OCI-LY1 (cell line): ENCODE data around the gene USP50.

ENCODE experiments used
- H2AFZ ChIP-seq: fragments of 200-600 bp; sonication (generic), shearing (Covaris generic); 2 replicates; pipeline ENCODE4 v1.6.0; 2014; ENCODE audit warnings: antibody characterized with exemption, mild to moderate bottlenecking, low read length
- H3F3A ChIP-seq: fragments of 200-600 bp; sonication (generic), shearing (Covaris generic); 2 replicates; pipeline ENCODE4 v1.6.0; 2014; ENCODE audit warnings: mild to moderate bottlenecking, antibody characterized with exemption, low read length, moderate library complexity; ENCODE audit not compliant: insufficient read depth
- H3K27ac ChIP-seq: fragments of 200-600 bp; sonication (generic); 2 replicates; pipeline ENCODE4 v1.5.1; 2014; ENCODE audit warnings: low read length, mixed run types, mild to moderate bottlenecking, low read depth; ENCODE audit not compliant: poor library complexity, severe bottlenecking
- H3K27me3 ChIP-seq: fragments of 200-600 bp; sonication (generic); 2 replicates; pipeline ENCODE4 v1.6.0; 2014; ENCODE audit warnings: antibody characterized with exemption, mild to moderate bottlenecking, low read length, moderate library complexity; ENCODE audit not compliant: insufficient read depth
- H3K36me3 ChIP-seq: fragments of 200-600 bp; sonication (generic); 2 replicates; pipeline ENCODE4 v1.6.1; 2014; ENCODE audit warnings: mild to moderate bottlenecking, antibody characterized with exemption, low read length, moderate library complexity, mixed read lengths; ENCODE audit not compliant: insufficient read depth
- H3K4me1 ChIP-seq: fragments of 200-600 bp; sonication (generic); 2 replicates; pipeline ENCODE4 v1.5.1; 2014; ENCODE audit warnings: mild to moderate bottlenecking, low read length, moderate library complexity; ENCODE audit not compliant: insufficient read depth, severe bottlenecking
- H3K4me2 ChIP-seq: fragments of 200-600 bp; sonication (generic), shearing (Covaris generic); 2 replicates; pipeline ENCODE4 v1.6.1; 2014; ENCODE audit warnings: low read length
- H3K4me3 ChIP-seq: fragments of 200-600 bp; sonication (generic); 2 replicates; pipeline ENCODE4 v1.5.1; 2014; ENCODE audit warnings: low read length, low read depth, mild to moderate bottlenecking, mixed read lengths; ENCODE audit not compliant: poor library complexity, severe bottlenecking
- H3K79me2 ChIP-seq: fragments of 200-600 bp; shearing (Covaris generic); 2 replicates; pipeline ENCODE4 v1.6.1; 2016; ENCODE audit warnings: mixed run types, low read length, mixed read lengths; ENCODE audit not compliant: insufficient read depth
- H3K9ac ChIP-seq: fragments of 200-600 bp; sonication (generic), shearing (Covaris generic); 2 replicates; pipeline ENCODE4 v1.6.1; 2014; ENCODE audit warnings: mild to moderate bottlenecking, low read length, mixed read lengths
- H3K9me2 ChIP-seq: fragments of 200-600 bp; sonication (generic), shearing (Covaris generic); 2 replicates; pipeline ENCODE4 v1.6.1; 2014; ENCODE audit warnings: low read depth, mild to moderate bottlenecking, low read length, mixed read lengths
- H3K9me3 ChIP-seq: fragments of 200-600 bp; shearing (Covaris generic); 2 replicates; pipeline ENCODE4 v1.6.1; 2014; ENCODE audit warnings: low read length, mixed read lengths
- H4K20me1 ChIP-seq: fragments of 200-600 bp; sonication (generic), shearing (Covaris generic); 2 replicates; pipeline ENCODE4 v1.6.0; 2016; ENCODE audit warnings: mild to moderate bottlenecking, low read length; ENCODE audit not compliant: insufficient read depth
- EZH2 ChIP-seq: fragments of 200-600 bp; sonication (generic), shearing (Covaris generic); IDR thresholded peaks from 2 replicates; pipeline ENCODE4 v1.8.0; 2017; ENCODE audit warnings: borderline replicate concordance, mixed run types, mild to moderate bottlenecking, antibody characterized with exemption, low read length, moderate library complexity, mixed read lengths
- TF ChIP-seq, protein P1 (sequence below): fragments of 200-600 bp; sonication (generic), shearing (Covaris generic); IDR thresholded peaks from 2 replicates; pipeline ENCODE4 v1.5.1; 2017; ENCODE audit warnings: mild to moderate bottlenecking, antibody characterized with exemption, low read length, moderate library complexity, mixed read lengths

Gene USP50

DNA sequence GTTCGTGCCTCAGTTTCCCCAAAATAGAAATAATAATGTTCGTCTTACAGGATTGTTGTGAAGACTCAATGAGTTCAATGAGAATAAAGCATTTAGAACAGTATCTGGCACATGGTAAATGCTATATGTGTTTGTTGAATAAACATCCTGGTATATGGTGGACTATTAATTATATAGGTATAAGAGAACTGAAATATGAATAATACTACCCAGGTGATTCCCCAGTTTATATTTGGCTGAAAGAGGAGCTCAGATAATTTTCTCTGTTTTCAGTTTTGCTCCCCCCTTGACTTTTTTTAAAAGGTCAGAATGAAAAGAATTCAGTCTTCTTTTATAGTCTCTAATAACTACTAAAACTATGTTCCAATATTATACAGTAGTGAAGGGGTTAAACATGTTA is 75.4 kb downstream of the USP50 start:
- H3K36me3 ChIP-seq, result peaks cover 34% of the 10 kb centered on the region
- H3K9ac ChIP-seq, result no peak overlapping the region
- no peaks in the 10 kb centered on the region for H3K9me2 ChIP-seq
- H3K27ac ChIP-seq, result no peak overlapping the region
- no peaks in the 10 kb centered on the region for H3K79me2 ChIP-seq
- H3K4me2 ChIP-seq, result no peak overlapping the region
- no peak overlapping the region for H3K4me3 ChIP-seq
- no peak for TF ChIP-seq EZH2
- TF ChIP-seq, protein P1, sequence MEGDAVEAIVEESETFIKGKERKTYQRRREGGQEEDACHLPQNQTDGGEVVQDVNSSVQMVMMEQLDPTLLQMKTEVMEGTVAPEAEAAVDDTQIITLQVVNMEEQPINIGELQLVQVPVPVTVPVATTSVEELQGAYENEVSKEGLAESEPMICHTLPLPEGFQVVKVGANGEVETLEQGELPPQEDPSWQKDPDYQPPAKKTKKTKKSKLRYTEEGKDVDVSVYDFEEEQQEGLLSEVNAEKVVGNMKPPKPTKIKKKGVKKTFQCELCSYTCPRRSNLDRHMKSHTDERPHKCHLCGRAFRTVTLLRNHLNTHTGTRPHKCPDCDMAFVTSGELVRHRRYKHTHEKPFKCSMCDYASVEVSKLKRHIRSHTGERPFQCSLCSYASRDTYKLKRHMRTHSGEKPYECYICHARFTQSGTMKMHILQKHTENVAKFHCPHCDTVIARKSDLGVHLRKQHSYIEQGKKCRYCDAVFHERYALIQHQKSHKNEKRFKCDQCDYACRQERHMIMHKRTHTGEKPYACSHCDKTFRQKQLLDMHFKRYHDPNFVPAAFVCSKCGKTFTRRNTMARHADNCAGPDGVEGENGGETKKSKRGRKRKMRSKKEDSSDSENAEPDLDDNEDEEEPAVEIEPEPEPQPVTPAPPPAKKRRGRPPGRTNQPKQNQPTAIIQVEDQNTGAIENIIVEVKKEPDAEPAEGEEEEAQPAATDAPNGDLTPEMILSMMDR, result no peak
- no peaks in the 10 kb centered on the region for H3K4me1 ChIP-seq
- H3K27me3 ChIP-seq, result no peaks in the 10 kb centered on the region
- H4K20me1 ChIP-seq, result no peaks in the 10 kb centered on the region
- no peaks in the 10 kb centered on the region for H3F3A ChIP-seq
- no peaks in the 10 kb centered on the region for H3K9me3 ChIP-seq
- H2AFZ ChIP-seq, result no peak overlapping the region

DNA sequence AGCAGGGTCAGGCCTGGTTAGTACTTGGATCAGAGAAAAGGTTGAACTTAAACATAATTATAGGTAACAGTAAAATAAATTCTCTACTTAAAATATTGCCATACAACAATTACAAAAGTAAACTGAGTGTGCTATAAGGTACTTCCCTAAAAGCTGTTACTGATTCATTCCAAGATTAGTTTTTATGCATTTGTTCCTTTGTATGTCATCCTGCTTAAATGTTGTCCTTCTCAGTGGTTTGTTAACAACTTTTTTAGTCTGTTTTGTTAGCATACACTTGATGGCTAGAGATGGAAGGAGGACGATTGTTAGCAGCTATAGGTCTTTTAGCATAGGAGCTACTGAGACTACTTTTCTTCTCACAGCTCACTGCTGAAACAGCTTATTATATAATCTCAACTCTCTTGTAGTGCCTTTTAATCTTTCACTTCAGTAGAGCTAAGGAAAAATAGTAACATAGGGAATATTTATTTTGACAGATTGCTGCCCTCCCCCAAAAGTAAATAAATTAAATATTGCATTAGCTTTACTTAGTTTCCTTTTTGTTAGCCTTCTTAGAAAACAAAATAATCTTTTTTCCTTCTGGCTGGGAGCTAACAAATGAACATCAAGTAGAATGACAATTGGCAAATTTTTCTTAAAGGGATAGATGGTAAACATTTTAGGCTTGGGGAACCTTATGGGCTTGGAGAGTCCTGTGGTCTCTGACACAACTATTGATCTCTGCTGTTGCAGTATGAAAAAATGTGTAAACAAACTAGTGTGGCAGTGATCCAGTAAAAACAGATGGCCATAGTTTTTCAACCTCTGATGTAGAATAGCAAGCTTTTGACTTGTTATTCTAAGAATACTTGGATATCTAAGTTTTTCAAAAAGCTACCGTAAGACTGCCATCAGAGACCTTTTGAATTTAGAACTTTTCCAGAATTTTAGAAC is 82.8 kb downstream of the USP50 start:
- Histone ChIP-seq H3K9me3 (no peaks in the 10 kb centered on the region), H3K36me3 (peaks cover 58% of the 10 kb centered on the region), H4K20me1 (no peaks in the 10 kb centered on the region), H3K9ac (no peak overlapping the region), H3K27ac (no peak overlapping the region), H2AFZ (no peak overlapping the region), H3K79me2 (no peaks in the 10 kb centered on the region), H3K4me1 (no peaks in the 10 kb centered on the region), H3K4me3 (no peak overlapping the region), H3K4me2 (no peak overlapping the region), H3K27me3 (no peaks in the 10 kb centered on the region), H3F3A (no peaks in the 10 kb centered on the region), H3K9me2 (no peaks in the 10 kb centered on the region)
- TF ChIP-seq EZH2, result no peak
- TF ChIP-seq, protein P1, result no peak

DNA sequence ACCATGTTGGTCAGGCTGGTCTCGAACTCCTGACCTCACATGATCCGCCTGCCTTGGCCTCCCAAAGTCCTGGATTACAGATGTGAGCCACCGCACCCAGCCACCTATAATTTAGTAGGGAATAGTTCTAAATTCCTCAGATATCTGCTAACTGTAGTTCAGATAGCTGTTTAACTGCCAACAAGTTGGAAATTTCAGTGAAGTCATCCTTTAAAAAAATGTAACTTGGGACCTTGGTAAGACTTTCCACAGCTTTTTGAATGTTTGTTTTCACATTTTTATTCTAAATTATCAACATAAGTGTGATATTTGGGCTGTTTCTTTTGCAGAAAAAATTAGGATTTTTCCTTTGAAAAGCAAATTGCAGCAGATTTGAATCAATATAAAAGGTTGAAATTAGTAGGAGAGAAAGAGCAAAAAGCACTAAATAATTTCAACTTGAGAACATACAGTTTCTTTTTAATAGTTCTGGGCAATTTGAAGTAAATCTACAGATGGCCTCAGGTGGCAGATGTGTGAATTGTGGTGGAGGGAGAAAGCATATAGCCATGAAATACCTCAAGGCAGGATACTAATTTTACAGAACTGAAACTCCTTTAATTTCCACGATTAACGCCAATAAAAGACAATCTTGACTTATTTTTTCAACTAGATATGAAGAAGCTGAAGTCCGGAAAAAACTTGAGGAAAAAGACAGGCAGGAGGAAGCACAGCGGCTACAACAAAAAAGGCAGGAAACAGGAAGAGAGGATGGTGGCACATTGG is 87.9 kb downstream of the USP50 start:
- no peak overlapping the region for H3K9ac ChIP-seq
- H2AFZ ChIP-seq, result no peak overlapping the region
- H3K36me3 ChIP-seq, result peaks cover 54% of the 10 kb centered on the region
- H4K20me1 ChIP-seq, result no peaks in the 10 kb centered on the region
- H3K9me2 ChIP-seq, result no peaks in the 10 kb centered on the region
- TF ChIP-seq EZH2, result no peak
- TF ChIP-seq, protein P1, result no peak
- H3K27ac ChIP-seq, result no peak overlapping the region
- no peak overlapping the region for H3K4me2 ChIP-seq
- H3F3A ChIP-seq, result no peaks in the 10 kb centered on the region
- H3K4me1 ChIP-seq, result peaks cover 5% of the 10 kb centered on the region
- H3K4me3 ChIP-seq, result no peak overlapping the region
- no peaks in the 10 kb centered on the region for H3K79me2 ChIP-seq
- no peaks in the 10 kb centered on the region for H3K9me3 ChIP-seq
- no peaks in the 10 kb centered on the region for H3K27me3 ChIP-seq
